HG03045 (cell line): ENCODE results near the gene KIAA1210.
"Not testable (repeated sequence)": the region's sequence is repeated elsewhere in the genome, so short reads cannot be mapped to it uniquely, and the experiment has no call there.

ENCODE experiments used
- ATAC-seq: cut with Tn5 transposase; IDR thresholded peaks from one replicate; pipeline ENCODE4 v1.9.1; 2021; ENCODE audit warnings: mild to moderate bottlenecking, moderate library complexity; ENCODE audit not compliant: unreplicated experiment

KIAA1210 gene

GRCh38 chrX:119041175-119041574 lies 86.4 kb downstream of the KIAA1210 start:
- no peak for ATAC-seq

GRCh38 chrX:119040432-119040831 lies 87.2 kb downstream of the KIAA1210 start:
- no peak for ATAC-seq

- ATAC-seq: no peak
Measured at GRCh38 chrX:119036107-119037029, 91.2 kb downstream of the KIAA1210 start.

GRCh38 chrX:119030990-119031389 lies 96.6 kb downstream of the KIAA1210 start:
- no peak for ATAC-seq

- ATAC-seq: not testable (repeated sequence)
Measured at GRCh38 chrX:119029656-119030055, 98.0 kb downstream of the KIAA1210 start.

- ATAC-seq: no peak
Measured at GRCh38 chrX:119028733-119029330, 98.8 kb downstream of the KIAA1210 start.
